HAP-1 (cell line): ENCODE results near the gene CD276.

ENCODE experiments used
- DNase-seq, 2 experiments: peaks; one replicate each; pipeline ENCODE4 v3.0.0-alpha.2; 2016 to 2020; ENCODE audit warnings: low spot score in 2 of 2
- H3K27me3 ChIP-seq: fragments of 250-450 bp; sonication (Bioruptor Pico); 2 replicates; pipeline ENCODE4 v1.5.1; 2020; ENCODE audit warnings: low read depth, mild to moderate bottlenecking, moderate library complexity
- H3K36me3 ChIP-seq: fragments of 250-450 bp; sonication (Bioruptor Pico); replicated peaks from 2 replicates; pipeline ENCODE4 v1.5.1; 2020; ENCODE audit warnings: mild to moderate bottlenecking
- H3K4me1 ChIP-seq: fragments of 250-450 bp; sonication (Bioruptor Pico); 2 replicates; pipeline ENCODE4 v1.5.1; 2020; ENCODE audit warnings: mild to moderate bottlenecking
- H3K4me3 ChIP-seq: fragments of 250-450 bp; sonication (Bioruptor Pico); 2 replicates; pipeline ENCODE4 v1.5.1; 2020; ENCODE audit warnings: mild to moderate bottlenecking, moderate library complexity
- H3K9me3 ChIP-seq: fragments of 250-450 bp; sonication (Bioruptor Pico); 2 replicates; pipeline ENCODE4 v1.5.1; 2020; ENCODE audit warnings: mild to moderate bottlenecking, moderate library complexity
- in situ Hi-C: fragments of 300-500 bp; cut with MboI; formaldehyde crosslinking; loops from 3 replicates; pipeline ENCODE4 v1.14.3; 2020; ENCODE audit warnings: low sequenced_read_pairs, inconsistent platforms, mixed read lengths

The CD276 gene

GRCh38 chr15:73748730-73749129, 64.5 kb downstream of the CD276 start:
- Histone ChIP-seq H3K4me1 (peaks cover 5% of the 10 kb centered on the region; the same call in 1 of the 2 replicates), H3K27me3 (peaks cover 5% of the 10 kb centered on the region), H3K9me3 (no peaks in the 10 kb centered on the region), H3K4me3 (no peak overlapping the region), H3K36me3 (no peaks in the 10 kb centered on the region)
- in situ Hi-C loops, result no loop called here
- DNase-seq, result no peak

- peaks cover 5% of the 10 kb centered on the region for H3K27me3 ChIP-seq
- H3K4me3 ChIP-seq, result no peak overlapping the region
- H3K36me3 ChIP-seq, result no peaks in the 10 kb centered on the region
- H3K9me3 ChIP-seq, result no peaks in the 10 kb centered on the region
- peaks cover 5% of the 10 kb centered on the region; the same call in 1 of the 2 replicates for H3K4me1 ChIP-seq
- in situ Hi-C loops, result no loop called here
- no peak for DNase-seq
These were observed 65.3 kb downstream of the CD276 start for GRCh38 chr15:73749533-73749932.

DNA sequence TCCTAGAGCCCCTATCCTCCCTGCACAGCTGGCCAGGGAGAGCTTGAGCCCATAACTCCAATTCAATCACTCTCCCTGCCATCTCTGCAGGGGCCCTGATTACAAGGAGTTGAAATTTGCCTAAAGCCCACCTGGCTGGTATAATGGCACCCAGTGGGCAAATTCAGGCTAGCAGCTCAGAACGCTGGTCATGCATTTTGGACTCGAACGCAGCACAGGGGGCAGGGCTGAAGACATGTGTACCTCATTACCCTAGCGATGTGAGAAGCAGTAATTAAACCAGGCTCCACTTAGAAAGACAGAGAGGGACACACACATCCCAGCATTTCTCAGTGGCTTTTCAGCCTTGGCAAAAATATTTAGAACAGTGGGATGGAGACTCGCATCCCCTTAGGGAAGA, 65.8 kb downstream of the CD276 start:
- Histone ChIP-seq H3K4me3 (no peak overlapping the region), H3K9me3 (no peaks in the 10 kb centered on the region), H3K27me3 (peaks cover 5% of the 10 kb centered on the region), H3K4me1 (peaks cover 5% of the 10 kb centered on the region; the same call in 1 of the 2 replicates), H3K36me3 (no peaks in the 10 kb centered on the region)
- DNase-seq, result no peak
- in situ Hi-C loops, result no loop called here

GRCh38 chr15:73750438-73750837, 66.3 kb downstream of the CD276 start:
- Histone ChIP-seq H3K27me3 (peaks cover 5% of the 10 kb centered on the region), H3K9me3 (no peaks in the 10 kb centered on the region), H3K36me3 (no peaks in the 10 kb centered on the region), H3K4me1 (peaks cover 5% of the 10 kb centered on the region; the same call in 1 of the 2 replicates), H3K4me3 (no peak overlapping the region)
- in situ Hi-C loops, result no loop called here
- DNase-seq, result no peak

DNA sequence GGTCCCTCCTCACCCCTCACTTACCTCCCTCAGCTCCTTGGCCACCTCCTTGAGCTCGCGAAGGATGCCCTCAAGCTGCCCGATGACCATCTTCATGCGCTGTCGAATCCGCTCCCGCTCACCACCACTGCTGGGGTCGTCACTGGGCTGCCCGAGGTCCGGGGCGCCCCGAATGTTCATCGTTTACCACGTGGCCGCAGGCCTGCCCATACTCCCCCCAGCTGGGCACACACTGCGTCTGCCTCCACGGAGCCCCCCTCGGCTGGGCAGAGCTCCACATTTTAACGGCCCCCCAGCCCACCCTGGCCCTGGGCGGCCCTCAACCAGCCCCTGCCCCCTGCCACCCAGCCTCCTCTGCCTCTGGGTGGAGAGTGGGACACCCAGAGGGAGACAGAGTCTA, 66.8 kb downstream of the CD276 start:
- H3K4me3 ChIP-seq, result no peak overlapping the region
- H3K27me3 ChIP-seq, result peaks cover 5% of the 10 kb centered on the region

DNA sequence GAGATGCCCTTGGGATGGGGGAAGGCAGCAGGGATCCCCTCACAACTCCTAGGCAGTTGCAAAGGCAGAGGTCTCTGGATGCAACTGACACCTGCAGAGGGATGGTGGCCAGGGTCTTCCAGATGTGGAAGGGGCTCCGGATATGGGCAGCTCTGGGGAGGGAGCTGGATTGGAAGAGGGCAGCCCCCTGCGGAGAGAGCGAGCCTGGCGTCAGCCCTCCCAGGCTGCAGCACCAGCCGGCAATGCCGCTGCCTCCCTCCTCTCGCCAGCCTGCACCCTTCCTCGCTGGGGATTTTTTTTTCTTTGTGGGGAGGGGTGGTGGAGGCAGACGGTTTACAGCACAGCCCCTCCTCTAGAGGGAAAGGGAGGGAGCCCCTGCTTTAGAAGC, 67.3 kb downstream of the CD276 start:
- no peak for DNase-seq
- H3K9me3 ChIP-seq, result no peaks in the 10 kb centered on the region
- H3K4me1 ChIP-seq, result peaks cover 5% of the 10 kb centered on the region; the same call in 1 of the 2 replicates
- no peaks in the 10 kb centered on the region for H3K36me3 ChIP-seq
- in situ Hi-C loops, result no loop called here
- H3K4me3 ChIP-seq, result peak overlapping the region; percentile 60
- peaks cover 5% of the 10 kb centered on the region for H3K27me3 ChIP-seq

More for the DNA sequence above, 66.8 kb downstream of the CD276 start:
- in situ Hi-C loops, result no loop called here
- Histone ChIP-seq H3K4me1 (peaks cover 5% of the 10 kb centered on the region; the same call in 1 of the 2 replicates), H3K9me3 (no peaks in the 10 kb centered on the region), H3K36me3 (no peaks in the 10 kb centered on the region)
- no peak for DNase-seq

DNA sequence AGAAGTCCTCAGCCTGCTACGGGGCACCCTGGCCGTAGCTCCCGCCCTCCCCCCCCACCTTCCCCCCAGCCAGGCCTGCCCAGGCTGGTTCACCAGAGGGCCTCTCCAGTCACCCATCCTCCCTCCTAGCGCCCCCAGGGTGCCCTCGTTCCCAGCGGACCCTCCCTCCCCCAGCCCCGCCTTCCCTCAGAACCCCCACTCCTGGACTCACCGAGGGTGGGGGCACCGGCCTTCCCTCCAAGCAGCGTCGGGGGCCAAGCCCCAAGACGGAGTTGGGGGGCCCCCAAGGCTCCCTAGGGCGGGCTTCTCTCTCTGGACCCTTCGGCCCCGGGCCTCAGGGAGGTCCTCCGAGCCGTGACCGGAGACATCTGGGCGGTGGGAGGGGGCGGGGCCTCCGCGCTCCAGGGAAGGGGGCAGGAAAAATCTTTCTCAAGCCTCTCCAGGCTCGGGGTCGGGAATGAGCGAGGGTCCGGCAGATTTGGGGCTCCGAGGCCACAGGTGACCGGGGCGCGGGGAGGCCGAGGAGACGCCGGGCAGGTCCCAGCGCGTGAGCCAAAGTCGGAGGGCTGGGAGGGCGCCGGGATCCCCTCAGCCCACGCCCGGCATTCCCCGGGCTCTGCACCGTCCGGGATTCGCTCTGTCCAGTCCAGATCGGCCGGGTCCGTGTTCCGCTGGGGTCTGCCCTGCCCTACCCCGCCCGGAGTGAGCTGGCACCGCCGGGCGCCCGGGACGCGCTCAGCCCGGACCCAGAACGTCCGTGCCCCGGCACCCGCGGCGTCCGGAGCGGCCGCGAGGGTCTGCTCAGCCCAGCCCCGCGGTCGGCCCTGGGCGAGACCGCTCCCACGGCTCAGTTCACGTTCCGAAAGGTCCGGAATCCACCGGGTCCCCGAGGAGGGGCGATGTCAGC, 68.0 kb downstream of the CD276 start:
- no peaks in the 10 kb centered on the region for H3K9me3 ChIP-seq
- in situ Hi-C loops, result no loop called here
- no peaks in the 10 kb centered on the region; the same call in 1 of the 2 replicates for H3K27me3 ChIP-seq
- DNase-seq, result peak in 1 of 2 experiments; percentile 72
- peaks cover 5% of the 10 kb centered on the region; the same call in 1 of the 2 replicates for H3K4me1 ChIP-seq
- H3K4me3 ChIP-seq, result peak overlapping the region; percentile 60
- H3K36me3 ChIP-seq, result no peaks in the 10 kb centered on the region

GRCh38 chr15:73752806-73753193, 68.6 kb downstream of the CD276 start:
- in situ Hi-C loops, result no loop called here
- peaks cover 5% of the 10 kb centered on the region; the same call in 1 of the 2 replicates for H3K4me1 ChIP-seq
- 0 out of 2 replicates have a peak, but pooled peaks cover under 1% of the 10 kb centered on the region for H3K27me3 ChIP-seq
- no peaks in the 10 kb centered on the region for H3K9me3 ChIP-seq
- DNase-seq, result peak; percentile 24 to 73
- peak overlapping the region; percentile 60 for H3K4me3 ChIP-seq
- H3K36me3 ChIP-seq, result no peaks in the 10 kb centered on the region

GRCh38 chr15:73753250-73754130, 69.3 kb downstream of the CD276 start, which contains the start of gene INSYN1:
TSS of gene INSYN1 (minus strand) at chr15:73753351. CDS start at chr15:73751130, 2,221 bp downstream.
- Histone ChIP-seq H3K4me1 (peaks cover 7% of the 10 kb centered on the region; the same call in 1 of the 2 replicates), H3K27me3 (peaks cover 6% of the 10 kb centered on the region), H3K36me3 (no peaks in the 10 kb centered on the region), H3K4me3 (peak within 1 kb of the TSS; percentile 60), H3K9me3 (no peaks in the 10 kb centered on the region)
- in situ Hi-C loops, result no loop called here
- peak; percentile 31 to 74 for DNase-seq

DNA sequence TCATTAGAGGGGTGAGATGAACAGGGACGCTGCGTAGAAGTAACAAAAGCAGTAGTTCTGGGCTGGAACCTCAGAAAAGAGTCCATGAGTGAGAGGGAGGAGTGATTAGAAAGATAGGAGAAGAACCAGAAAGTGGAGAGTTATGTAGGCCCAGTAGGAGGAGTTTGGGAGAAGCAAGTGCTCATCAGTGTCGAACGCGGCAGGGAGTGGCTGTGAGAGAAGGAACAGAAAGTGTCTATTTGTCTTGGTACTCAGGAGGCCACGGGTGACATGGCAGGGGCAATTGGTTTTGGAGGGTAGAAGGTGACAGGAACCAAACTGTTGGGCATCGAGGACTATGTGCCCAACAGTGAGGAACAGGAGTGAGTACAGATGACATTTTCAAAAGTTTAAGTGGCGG, 70.3 kb downstream of the CD276 start:
- H3K9me3 ChIP-seq, result no peaks in the 10 kb centered on the region
- no peak overlapping the region for H3K4me3 ChIP-seq
- no peaks in the 10 kb centered on the region for H3K36me3 ChIP-seq
- no peak for DNase-seq
- peaks cover 8% of the 10 kb centered on the region; the same call in 1 of the 2 replicates for H3K4me1 ChIP-seq
- H3K27me3 ChIP-seq, result peaks cover 15% of the 10 kb centered on the region
- in situ Hi-C loops, result no loop called here

DNA sequence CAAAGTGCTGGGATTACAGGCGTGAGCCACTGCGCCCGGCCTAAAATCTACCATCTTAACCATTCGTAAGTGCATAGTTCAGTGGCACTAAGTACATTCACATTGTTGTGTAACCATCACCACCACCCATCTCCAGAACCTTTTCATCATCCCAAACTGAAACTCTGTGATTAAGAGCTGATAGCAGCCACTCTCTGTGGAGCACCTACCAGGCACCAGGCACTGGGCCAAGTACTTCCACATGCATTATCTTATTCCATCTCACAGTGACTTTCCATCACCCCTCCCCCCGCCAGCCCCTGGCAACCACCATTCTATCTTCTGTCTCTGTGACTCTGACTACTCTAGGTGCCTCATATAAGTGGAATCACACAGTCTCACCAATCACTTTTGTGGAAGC, 71.3 kb downstream of the CD276 start:
- Histone ChIP-seq H3K27me3 (peaks cover 25% of the 10 kb centered on the region), H3K4me1 (peaks cover 8% of the 10 kb centered on the region; the same call in 1 of the 2 replicates), H3K36me3 (no peaks in the 10 kb centered on the region), H3K9me3 (no peaks in the 10 kb centered on the region), H3K4me3 (no peak overlapping the region)
- in situ Hi-C loops, result no loop called here
- no peak for DNase-seq

DNA sequence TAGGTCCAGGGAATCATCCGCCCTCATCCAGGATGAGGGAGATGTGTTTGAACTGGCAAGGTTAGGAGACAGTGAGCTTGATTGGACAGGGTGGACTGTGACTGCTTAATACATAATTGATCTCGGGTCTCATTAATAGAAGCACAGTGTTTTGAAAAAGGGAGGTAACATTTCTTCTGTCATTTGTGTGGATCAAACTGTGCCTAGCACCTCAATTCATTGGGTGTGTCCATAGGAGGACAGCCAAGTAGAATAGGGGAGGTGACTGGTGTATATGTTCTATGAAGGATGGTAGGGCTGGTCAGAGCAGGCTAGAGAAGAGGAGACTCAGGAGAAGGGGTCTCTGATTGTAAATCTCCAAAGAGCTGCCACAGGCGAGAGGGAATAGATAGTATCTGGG, 71.8 kb downstream of the CD276 start:
- Histone ChIP-seq H3K36me3 (no peaks in the 10 kb centered on the region), H3K9me3 (no peaks in the 10 kb centered on the region), H3K4me1 (peaks cover 8% of the 10 kb centered on the region; the same call in 1 of the 2 replicates), H3K27me3 (peaks cover 30% of the 10 kb centered on the region), H3K4me3 (no peak overlapping the region)
- DNase-seq, result no peak
- in situ Hi-C loops, result no loop called here

DNA sequence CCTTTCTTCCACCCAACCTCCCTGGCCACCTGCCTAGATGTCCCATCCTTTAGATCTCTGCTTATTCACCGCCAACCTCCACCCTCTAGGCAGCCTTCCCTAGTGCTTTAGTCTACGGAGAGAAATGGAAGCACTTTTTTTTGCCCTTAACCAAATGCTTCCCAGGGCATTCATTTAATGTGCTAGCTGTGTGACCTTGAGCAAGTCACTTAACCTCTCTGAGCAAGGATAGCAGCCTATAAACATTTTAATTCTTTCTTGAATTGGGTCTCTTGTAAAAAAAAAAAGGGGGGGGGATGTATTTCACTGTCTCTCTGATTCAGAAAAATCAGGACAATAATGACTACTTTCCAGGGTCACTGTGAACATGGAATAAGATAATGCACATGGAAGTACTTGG, 72.2 kb downstream of the CD276 start:
- H3K4me1 ChIP-seq, result peaks cover 7% of the 10 kb centered on the region; the same call in 1 of the 2 replicates
- no peaks in the 10 kb centered on the region for H3K36me3 ChIP-seq
- H3K27me3 ChIP-seq, result peaks cover 34% of the 10 kb centered on the region
- in situ Hi-C loops, result no loop called here
- DNase-seq, result no peak
- no peak overlapping the region for H3K4me3 ChIP-seq
- H3K9me3 ChIP-seq, result no peaks in the 10 kb centered on the region
